Measurements from ENCODE around the gene RALB. TPM values are rescaled to one million over a fixed set of nuclear protein-coding genes. Genes with fewer than 3 reads are reported as not detected.

The RALB gene
- total RNA-seq, 2 experiments from 2014 or later: 3.1 to 3.6 TPM

DNA sequence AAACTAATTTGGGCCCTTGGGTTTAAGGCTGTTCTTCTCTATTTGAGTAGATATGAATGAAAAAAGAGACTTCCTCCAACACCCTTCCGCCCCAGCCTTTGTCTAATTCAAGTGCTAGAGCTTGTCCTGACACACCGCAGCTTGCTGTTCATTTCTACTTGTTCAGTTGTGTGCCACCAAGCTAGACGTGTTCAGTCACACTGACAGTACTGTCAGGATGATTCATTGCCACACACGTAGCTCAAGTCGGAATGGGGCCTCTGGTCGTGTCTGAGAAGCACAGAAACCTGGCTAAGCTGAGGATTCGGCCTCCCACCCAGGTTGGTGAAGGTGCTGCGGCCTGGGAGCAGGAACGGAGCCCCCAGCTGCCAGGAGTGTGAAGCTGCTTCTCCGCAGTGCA is 47.7 kb downstream of the RALB start:
- H3K27me3 Mint-ChIP-seq: no peaks in the 10 kb centered on the region
- DNase-seq (no peak), ATAC-seq (ENCODE audit: poor library complexity) (no peak)
- Histone ChIP-seq H3K27me3 (ENCODE audit: control insufficient read depth in 1 of 2, insufficient read depth in 2 of 2, low read length in 2 of 2) (no peaks in the 10 kb centered on the region), H3K4me3 (ENCODE audit: low read length) (no peak overlapping the region), H3K4me1 (ENCODE audit: insufficient read depth, low read length) (no peaks in the 10 kb centered on the region), H3K36me3 (ENCODE audit: insufficient read depth, low read length) (no peaks in the 10 kb centered on the region), H3K9me3 (ENCODE audit: control insufficient read depth in 1 of 2, insufficient read depth in 1 of 2, low read length in 2 of 2) (no peaks in the 10 kb centered on the region), H3K27ac (ENCODE audit: low read depth in 1 of 2, low read length in 2 of 2) (no peak overlapping the region)
- no peaks in the 10 kb centered on the region for H3K4me1 Mint-ChIP-seq (ENCODE audit: low read depth)
- no peak overlapping the region for H3K4me3 Mint-ChIP-seq
- no peaks in the 10 kb centered on the region for H3K9me3 Mint-ChIP-seq
- CTCF ChIA-PET: no interaction called here
- POLR2A ChIA-PET: no interaction called here
- intact Hi-C loops (cut with DNase I, micrococcal nuclease): loop anchor here in 1 of 2 experiments (5.0 kb wide), 1 partner anchor 43 kb away; no protein-coding TSS in a partner anchor
- TF ChIP-seq, protein P1, sequence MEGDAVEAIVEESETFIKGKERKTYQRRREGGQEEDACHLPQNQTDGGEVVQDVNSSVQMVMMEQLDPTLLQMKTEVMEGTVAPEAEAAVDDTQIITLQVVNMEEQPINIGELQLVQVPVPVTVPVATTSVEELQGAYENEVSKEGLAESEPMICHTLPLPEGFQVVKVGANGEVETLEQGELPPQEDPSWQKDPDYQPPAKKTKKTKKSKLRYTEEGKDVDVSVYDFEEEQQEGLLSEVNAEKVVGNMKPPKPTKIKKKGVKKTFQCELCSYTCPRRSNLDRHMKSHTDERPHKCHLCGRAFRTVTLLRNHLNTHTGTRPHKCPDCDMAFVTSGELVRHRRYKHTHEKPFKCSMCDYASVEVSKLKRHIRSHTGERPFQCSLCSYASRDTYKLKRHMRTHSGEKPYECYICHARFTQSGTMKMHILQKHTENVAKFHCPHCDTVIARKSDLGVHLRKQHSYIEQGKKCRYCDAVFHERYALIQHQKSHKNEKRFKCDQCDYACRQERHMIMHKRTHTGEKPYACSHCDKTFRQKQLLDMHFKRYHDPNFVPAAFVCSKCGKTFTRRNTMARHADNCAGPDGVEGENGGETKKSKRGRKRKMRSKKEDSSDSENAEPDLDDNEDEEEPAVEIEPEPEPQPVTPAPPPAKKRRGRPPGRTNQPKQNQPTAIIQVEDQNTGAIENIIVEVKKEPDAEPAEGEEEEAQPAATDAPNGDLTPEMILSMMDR (IDR thresholded peaks at IDR 0.05): no peak
- H3K36me3 Mint-ChIP-seq (ENCODE audit: low read depth): peaks cover 12% of the 10 kb centered on the region
- H3K27ac Mint-ChIP-seq: no peak overlapping the region

DNA sequence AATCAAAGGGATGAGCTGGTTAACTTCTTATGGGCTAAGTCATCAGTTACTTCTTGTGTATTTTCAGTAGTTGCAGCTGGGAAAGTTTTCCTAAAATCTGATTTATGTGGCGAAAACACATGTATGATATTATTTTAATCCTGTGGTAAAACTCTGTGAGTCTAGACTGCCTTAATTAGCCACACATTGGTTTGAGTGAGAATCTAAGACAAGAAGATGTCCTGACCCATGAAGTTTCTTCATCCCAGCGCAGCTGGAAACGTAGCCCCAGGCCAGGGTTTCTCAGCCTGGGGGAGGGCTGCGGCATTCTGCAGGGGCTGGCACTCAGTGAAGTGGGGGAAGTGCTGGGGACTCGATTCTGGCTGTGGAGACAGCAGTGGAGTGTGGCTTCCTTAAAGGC is 48.6 kb downstream of the RALB start:
- Histone ChIP-seq H3K27ac (ENCODE audit: low read depth in 1 of 2, low read length in 2 of 2) (no peak overlapping the region), H3K9me3 (ENCODE audit: control insufficient read depth in 1 of 2, insufficient read depth in 1 of 2, low read length in 2 of 2) (no peaks in the 10 kb centered on the region), H3K4me3 (ENCODE audit: low read length) (no peak overlapping the region), H3K4me1 (ENCODE audit: insufficient read depth, low read length) (no peaks in the 10 kb centered on the region), H3K27me3 (ENCODE audit: control insufficient read depth in 1 of 2, insufficient read depth in 2 of 2, low read length in 2 of 2) (no peaks in the 10 kb centered on the region), H3K36me3 (ENCODE audit: insufficient read depth, low read length) (no peaks in the 10 kb centered on the region)
- H3K27ac Mint-ChIP-seq: no peak overlapping the region
- CTCF ChIA-PET: no interaction called here
- intact Hi-C loops (cut with DNase I, micrococcal nuclease): loop anchor here in 1 of 2 experiments (5.0 kb wide), 1 partner anchor 44 kb away; no protein-coding TSS in a partner anchor
- peaks cover 7% of the 10 kb centered on the region for H3K36me3 Mint-ChIP-seq (ENCODE audit: low read depth)
- no peak for DNase-seq
- POLR2A ChIA-PET: no interaction called here
- no peaks in the 10 kb centered on the region for H3K9me3 Mint-ChIP-seq
- TF ChIP-seq, protein P1 (IDR thresholded peaks at IDR 0.05): no peak
- ATAC-seq (ENCODE audit: poor library complexity): no peak
- H3K4me1 Mint-ChIP-seq (ENCODE audit: low read depth): no peaks in the 10 kb centered on the region
- H3K4me3 Mint-ChIP-seq: no peak overlapping the region
- no peaks in the 10 kb centered on the region for H3K27me3 Mint-ChIP-seq

DNA sequence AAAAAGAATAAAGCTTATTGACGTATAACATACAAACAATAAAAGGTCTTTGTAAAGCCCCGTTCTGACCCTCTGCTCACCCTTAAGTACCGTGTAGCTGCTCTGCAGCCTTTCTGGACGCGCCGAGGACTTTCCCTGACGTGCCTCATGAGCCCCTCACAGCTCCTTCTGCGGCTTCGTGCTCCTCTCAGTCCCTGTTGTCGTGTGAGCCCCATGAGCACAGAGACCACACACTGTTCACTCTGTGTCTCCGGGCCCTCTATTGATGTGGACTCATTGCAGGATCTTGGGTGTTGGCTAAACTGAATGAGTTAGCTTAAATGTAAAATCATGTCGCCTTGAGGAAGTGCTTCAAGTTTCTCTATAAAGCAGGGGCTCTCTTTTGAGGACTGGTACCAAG is 49.6 kb downstream of the RALB start:
- no peak overlapping the region for H3K4me3 Mint-ChIP-seq
- ATAC-seq (ENCODE audit: poor library complexity): no peak
- CTCF ChIA-PET: no interaction called here
- H3K4me1 Mint-ChIP-seq (ENCODE audit: low read depth): no peaks in the 10 kb centered on the region
- no peak overlapping the region for H3K4me3 ChIP-seq (ENCODE audit: low read length)
- no peak overlapping the region for H3K27ac Mint-ChIP-seq
- no peaks in the 10 kb centered on the region for H3K9me3 ChIP-seq (ENCODE audit: control insufficient read depth in 1 of 2, insufficient read depth in 1 of 2, low read length in 2 of 2)
- POLR2A ChIA-PET: interaction anchor here (1.2 kb wide), 1 partner anchor 70 kb away, joined by 5 read pairs; no protein-coding TSS in a partner anchor
- no peaks in the 10 kb centered on the region for H3K36me3 ChIP-seq (ENCODE audit: insufficient read depth, low read length)
- H3K9me3 Mint-ChIP-seq: no peaks in the 10 kb centered on the region
- no peaks in the 10 kb centered on the region for H3K27me3 Mint-ChIP-seq
- intact Hi-C loops (cut with DNase I, micrococcal nuclease): loop anchor here in 1 of 2 experiments (5.0 kb wide), 1 partner anchor 45 kb away; no protein-coding TSS in a partner anchor
- H3K4me1 ChIP-seq (ENCODE audit: insufficient read depth, low read length): no peaks in the 10 kb centered on the region
- H3K36me3 Mint-ChIP-seq (ENCODE audit: low read depth): peaks cover 7% of the 10 kb centered on the region
- H3K27ac ChIP-seq (ENCODE audit: low read depth in 1 of 2, low read length in 2 of 2): no peak overlapping the region
- no peaks in the 10 kb centered on the region for H3K27me3 ChIP-seq (ENCODE audit: control insufficient read depth in 1 of 2, insufficient read depth in 2 of 2, low read length in 2 of 2)
- TF ChIP-seq, protein P1 (IDR thresholded peaks at IDR 0.05): no peak
- no peak for DNase-seq

All from CD4-positive, alpha-beta T cell (primary cell).